GM19023 (cell line): ENCODE data around the gene KLHL15.
A peak's percentile ranks its signal among the peaks of the same experiment; 100 is the strongest.

Experiments
- ATAC-seq: cut with Tn5 transposase; IDR thresholded peaks from one replicate; pipeline ENCODE4 v1.9.1; 2021; ENCODE audit warnings: mild to moderate bottlenecking, moderate library complexity; ENCODE audit not compliant: unreplicated experiment

KLHL15 gene

GRCh38 chrX:23952984-23953907 is 73.7 kb downstream of the KLHL15 start:
- ATAC-seq = peak; percentile 90

GRCh38 chrX:23952391-23952790 is 74.6 kb downstream of the KLHL15 start:
- no peak for ATAC-seq

- ATAC-seq = no peak
Observed at GRCh38 chrX:23945206-23945605, 81.8 kb downstream of the KLHL15 start.

- ATAC-seq = no peak
Observed at GRCh38 chrX:23944234-23944633, 82.8 kb downstream of the KLHL15 start.

GRCh38 chrX:23939203-23939602 is 87.8 kb downstream of the KLHL15 start:
- ATAC-seq = no peak

- no peak for ATAC-seq
Observed at GRCh38 chrX:23938690-23939089, 88.3 kb downstream of the KLHL15 start.

- no peak for ATAC-seq
Observed at GRCh38 chrX:23937100-23937499, 89.9 kb downstream of the KLHL15 start.

GRCh38 chrX:23936180-23936579 is 90.8 kb downstream of the KLHL15 start:
- no peak for ATAC-seq

GRCh38 chrX:23935106-23935505 is 91.9 kb downstream of the KLHL15 start:
- ATAC-seq = no peak
